ENCODE measurements around the gene SPON2.

SPON2 gene

GRCh38 chr4:1172228-1172851 is at the start of gene SPON2:
Gene SPON2, minus strand, starts transcription at chr4:1172583.
- DNase-seq (ENCODE audit: extremely low spot score) = no peak

GRCh38 chr4:1221155-1221870 is 48.9 kb upstream of the SPON2 start:
- no peak for DNase-seq (ENCODE audit: extremely low spot score)
- POLR2A ChIA-PET = no interaction called here
- CTCF ChIA-PET = no interaction called here
- TF ChIP-seq ELF4 (IDR thresholded peaks at IDR 0.05) (no peak), SUZ12 (IDR thresholded peaks at IDR 0.05) (no peak), ZNF384 (IDR thresholded peaks at IDR 0.05) (no peak), NFRKB (IDR thresholded peaks at IDR 0.05) (no peak), FOXA1 (IDR thresholded peaks at IDR 0.05) (no peak), FOXK2 (IDR thresholded peaks at IDR 0.05) (no peak), BHLHE40 (IDR thresholded peaks at IDR 0.05; ENCODE audit: borderline replicate concordance) (no peak), SP1 (IDR thresholded peaks at IDR 0.05) (no peak)

More at GRCh38 chr4:1172228-1172851, at the start of gene SPON2:
- TF ChIP-seq TARDBP (IDR thresholded peaks at IDR 0.05) (no peak), FOXM1 (IDR thresholded peaks at IDR 0.05; ENCODE audit: borderline replicate concordance) (no peak), FOXA1 (IDR thresholded peaks at IDR 0.05) (no peak), HDGF (IDR thresholded peaks at IDR 0.05; ENCODE audit: borderline replicate concordance) (no peak), ZNF384 (IDR thresholded peaks at IDR 0.05) (no peak), BHLHE40 (IDR thresholded peaks at IDR 0.05; ENCODE audit: borderline replicate concordance) (no peak)
- TF ChIP-seq, protein P1, sequence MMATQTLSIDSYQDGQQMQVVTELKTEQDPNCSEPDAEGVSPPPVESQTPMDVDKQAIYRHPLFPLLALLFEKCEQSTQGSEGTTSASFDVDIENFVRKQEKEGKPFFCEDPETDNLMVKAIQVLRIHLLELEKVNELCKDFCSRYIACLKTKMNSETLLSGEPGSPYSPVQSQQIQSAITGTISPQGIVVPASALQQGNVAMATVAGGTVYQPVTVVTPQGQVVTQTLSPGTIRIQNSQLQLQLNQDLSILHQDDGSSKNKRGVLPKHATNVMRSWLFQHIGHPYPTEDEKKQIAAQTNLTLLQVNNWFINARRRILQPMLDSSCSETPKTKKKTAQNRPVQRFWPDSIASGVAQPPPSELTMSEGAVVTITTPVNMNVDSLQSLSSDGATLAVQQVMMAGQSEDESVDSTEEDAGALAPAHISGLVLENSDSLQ (IDR thresholded peaks at IDR 0.05) = no peak
- POLR2A ChIA-PET = no interaction called here
- CTCF ChIA-PET = no interaction called here

GRCh38 chr4:1220566-1220965 is 48.2 kb upstream of the SPON2 start:
- TF ChIP-seq, protein P1 (IDR thresholded peaks at IDR 0.05) = no peak
- TF ChIP-seq BHLHE40 (IDR thresholded peaks at IDR 0.05; ENCODE audit: borderline replicate concordance) = no peak
- DNase-seq (ENCODE audit: extremely low spot score) = no peak
- CTCF ChIA-PET = no interaction called here
- POLR2A ChIA-PET = no interaction called here

DNA sequence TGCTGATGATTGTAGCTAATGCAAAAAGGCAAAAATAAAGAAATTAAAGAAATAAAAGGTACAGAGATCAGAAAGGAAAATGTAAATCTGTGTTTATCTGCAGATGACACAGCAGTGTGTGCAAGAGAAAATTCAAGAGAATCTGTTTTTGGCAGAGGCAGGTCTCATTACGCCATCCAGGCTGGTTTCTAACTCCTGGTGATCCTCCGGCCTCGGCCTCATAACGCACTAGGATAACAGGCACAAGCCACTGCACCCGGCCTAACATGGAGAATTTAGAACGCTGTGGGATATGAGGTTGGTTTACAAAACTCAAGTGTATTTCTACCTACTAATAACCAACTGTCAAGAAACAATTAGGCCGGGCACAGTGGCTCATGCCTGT is 47.2 kb upstream of the SPON2 start:
- CTCF ChIA-PET = no interaction called here
- POLR2A ChIA-PET = no interaction called here
- TF ChIP-seq TARDBP (IDR thresholded peaks at IDR 0.05) = no peak
- no peak for TF ChIP-seq L3MBTL2 (conservative IDR thresholded peaks at IDR 0.05)
- DNase-seq (ENCODE audit: extremely low spot score) = no peak

DNA sequence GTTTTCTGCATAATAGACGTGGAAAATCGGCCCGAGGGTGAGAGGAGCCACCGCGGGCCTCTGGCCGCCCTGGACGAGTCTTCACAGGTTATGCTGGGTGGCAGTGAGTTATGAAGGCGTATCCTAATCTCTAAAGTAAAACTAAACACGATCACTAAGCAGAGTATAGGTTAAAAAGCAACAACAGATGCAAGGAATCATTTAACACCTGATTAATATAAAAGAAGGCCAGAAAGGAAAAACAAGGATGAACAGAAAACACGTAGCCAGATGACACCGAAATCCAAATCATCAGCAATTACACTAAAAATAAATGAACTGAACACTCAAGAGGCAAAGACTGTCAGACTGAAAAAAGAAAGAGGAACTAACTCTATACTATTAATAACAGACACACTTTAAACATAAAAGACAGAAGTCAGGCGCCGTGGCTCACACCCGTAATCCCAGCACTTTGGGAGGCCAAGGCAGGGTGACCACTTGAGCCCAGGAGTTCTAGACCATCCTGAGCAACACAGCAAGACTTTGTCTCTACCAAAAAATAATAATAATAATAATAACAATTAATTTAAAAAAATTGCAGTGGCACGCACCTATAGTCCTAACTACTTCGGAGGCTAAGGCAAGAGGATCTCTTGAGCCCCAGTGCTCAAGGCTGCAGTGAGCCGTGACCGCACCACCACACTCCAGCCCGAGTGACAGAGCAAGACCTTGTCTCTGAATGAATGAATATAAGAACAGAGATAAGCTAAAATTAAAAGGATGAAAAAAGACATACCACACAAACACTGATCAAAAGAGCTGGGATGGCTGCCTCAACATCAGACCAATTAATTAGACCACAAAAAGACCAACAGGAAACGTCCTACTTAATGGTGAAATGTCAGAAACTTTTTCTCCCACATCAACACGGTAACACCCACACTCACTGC is 46.5 kb upstream of the SPON2 start:
- ChIA-PET POLR2A (no interaction called here), CTCF (no interaction called here)
- no peak for DNase-seq (ENCODE audit: extremely low spot score)
- TF ChIP-seq HDGF (IDR thresholded peaks at IDR 0.05; ENCODE audit: borderline replicate concordance) (no peak), ELF4 (IDR thresholded peaks at IDR 0.05) (no peak), ZNF384 (IDR thresholded peaks at IDR 0.05) (no peak), BHLHE40 (IDR thresholded peaks at IDR 0.05; ENCODE audit: borderline replicate concordance) (no peak), ARNT (IDR thresholded peaks at IDR 0.05) (no peak), FOXK2 (IDR thresholded peaks at IDR 0.05) (no peak), SP1 (IDR thresholded peaks at IDR 0.05) (no peak), FOXA1 (IDR thresholded peaks at IDR 0.05) (no peak), LEF1 (IDR thresholded peaks at IDR 0.05; ENCODE audit: borderline replicate concordance) (no peak), TARDBP (IDR thresholded peaks at IDR 0.05) (no peak), CTBP1 (IDR thresholded peaks at IDR 0.05; ENCODE audit: borderline replicate concordance) (no peak)
- TF ChIP-seq, protein P1 (IDR thresholded peaks at IDR 0.05) = no peak

- CTCF ChIA-PET = no interaction called here
- TF ChIP-seq, protein P1 (IDR thresholded peaks at IDR 0.05) = no peak
- no peak for TF ChIP-seq FOXK2 (IDR thresholded peaks at IDR 0.05)
- TF ChIP-seq ZNF384 (IDR thresholded peaks at IDR 0.05) = no peak
- TF ChIP-seq LEF1 (IDR thresholded peaks at IDR 0.05; ENCODE audit: borderline replicate concordance) = no peak
- DNase-seq (ENCODE audit: extremely low spot score) = no peak
- POLR2A ChIA-PET = no interaction called here
These were observed 45.0 kb upstream of the SPON2 start for GRCh38 chr4:1217366-1217765.

Data from HEK293T (cell line).